22Rv1 (cell line): ENCODE measurements around the gene GCNT4.
"Not testable (repeated sequence)": the region's sequence is repeated elsewhere in the genome, so short reads cannot be mapped to it uniquely, and the experiment has no call there.

Experiments used
- H3K27ac ChIP-seq: fragments of 450-650 bp; 2 replicates; pipeline ENCODE4 v1.5.1; 2017
- CTCF ChIP-seq: fragments of 450-650 bp; IDR thresholded peaks from 2 replicates; pipeline ENCODE4 v1.5.1; 2017; ENCODE audit warnings: mild to moderate bottlenecking
- ZFX ChIP-seq: fragments of 450-650 bp; IDR thresholded peaks from 2 replicates; pipeline ENCODE4 v1.6.1; 2017; ENCODE audit warnings: antibody characterized with exemption, borderline replicate concordance

The GCNT4 gene

GRCh38 chr5:75052192-75053053 lies at the start of gene GCNT4:
Gene GCNT4 (minus strand): TSS chr5:75052558. CDS start chr5:75030037, 22,521 bp downstream.
- no peak for TF ChIP-seq CTCF
- no peak for TF ChIP-seq ZFX
- H3K27ac ChIP-seq, result peak within 1 kb of the TSS; percentile 37; the same call in 1 of the 2 replicates

GRCh38 chr5:75095956-75096355 lies 43.6 kb upstream of the GCNT4 start:
- H3K27ac ChIP-seq, result not testable (repeated sequence)

GRCh38 chr5:75091597-75091996 lies 39.2 kb upstream of the GCNT4 start:
- no peak overlapping the region for H3K27ac ChIP-seq
- TF ChIP-seq CTCF, result no peak
- no peak for TF ChIP-seq ZFX

GRCh38 chr5:75089662-75090061 lies 37.3 kb upstream of the GCNT4 start:
- TF ChIP-seq ZFX, result no peak
- no peak for TF ChIP-seq CTCF
- H3K27ac ChIP-seq, result no peak overlapping the region

GRCh38 chr5:75089137-75089536 lies 36.8 kb upstream of the GCNT4 start:
- no peak overlapping the region for H3K27ac ChIP-seq
- TF ChIP-seq CTCF (no peak), ZFX (no peak)

GRCh38 chr5:75088648-75089047 lies 36.3 kb upstream of the GCNT4 start:
- no peak overlapping the region for H3K27ac ChIP-seq
- no peak for TF ChIP-seq CTCF
- TF ChIP-seq ZFX, result no peak

- H3K27ac ChIP-seq, result no peak overlapping the region
Observed at GRCh38 chr5:75081510-75081909, 29.2 kb upstream of the GCNT4 start.

GRCh38 chr5:75079346-75079745 lies 27.0 kb upstream of the GCNT4 start:
- not testable (repeated sequence) for H3K27ac ChIP-seq

More at GRCh38 chr5:75081510-75081909, 29.2 kb upstream of the GCNT4 start:
- TF ChIP-seq ZFX (no peak), CTCF (no peak)
